K562 (cell line): Measurements from ENCODE around the gene NKD1. TPM values are rescaled to one million over a fixed set of nuclear protein-coding genes. Genes with fewer than 3 reads are reported as not detected.

Experiments
- ATAC-seq: fragments of 200-7000 bp; cut with Tn5 transposase; 3 replicates; pipeline ENCODE4 v1.9.1; 2020; ENCODE audit warnings: moderate library complexity
- BruUV-seq: library from RNA; stranded (reverse); fragments of 400-500 nt; replicated peaks from 2 replicates; lab custom pipeline; 2021; lab: Mats Ljungman, UMichigan
- CTCF ChIA-PET: fragments of 300-600 bp; formaldehyde crosslinking; extraction: SDS; loops from one replicate; lab custom pipeline; 2021; ENCODE audit warnings: low intra/inter-chr PET ratio; lab: Yijun Ruan, JAX
- POLR2A ChIA-PET: fragments of 300-600, 350-650 bp; sonication (Branson Sonifier 250); formaldehyde crosslinking; extraction: SDS; loops from one replicate; lab custom pipeline; 2021; ENCODE audit warnings: antibody characterized with exemption, inconsistent platforms; lab: Yijun Ruan, JAX
- DNase-seq, 4 experiments: peaks; one replicate each; pipeline versions ENCODE4 v3.0.0 to v3.0.0-alpha.2; 2011 to 2018; ENCODE audit warnings: low spot score in 3 of 4, mixed read lengths in 3 of 4; ENCODE audit errors: extremely low read depth in 1 of 4
- FAIRE-seq: peaks from 2 replicates; lab custom pipeline; 2011; peaks lifted over from hg19 to GRCh38; lab: Jason Lieb, UNC
- H2AFZ ChIP-seq: 2 replicates; pipeline ENCODE4 v1.6.0; 2011; ENCODE audit warnings: low read depth, low read length, control low read depth, inconsistent platforms
- H3K27ac ChIP-seq: fragments of 200-600 bp; 3 replicates; pipeline ENCODE4 v1.8.0; 2011; ENCODE audit warnings: low read depth, mild to moderate bottlenecking, control low read depth, inconsistent platforms, low read length, moderate library complexity, mixed read lengths; ENCODE audit errors: extremely low read depth
- H3K27me3 ChIP-seq, 2 experiments: fragments of 300-600 bp in 1 of 2; 2 replicates in 1 of 2; 3 replicates in 1 of 2; pipeline versions ENCODE4 v1.6.0 to v1.8.0; 2011; ENCODE audit warnings: inconsistent platforms in 2 of 2, low read length in 2 of 2, mild to moderate bottlenecking in 1 of 2, mixed read lengths in 1 of 2, moderate library complexity in 1 of 2; ENCODE audit not compliant: control insufficient read depth in 2 of 2, insufficient read depth in 2 of 2
- H3K36me3 ChIP-seq: fragments of 300-600 bp; 3 replicates; pipeline ENCODE4 v1.8.0; 2011; ENCODE audit warnings: mild to moderate bottlenecking, low read length, inconsistent platforms; ENCODE audit not compliant: control insufficient read depth, insufficient read depth
- H3K4me1 ChIP-seq, 2 experiments: fragments of 200-600 bp in 1 of 2; replicated peaks in 1 of 2; 2 replicates in 1 of 2; 3 replicates in 1 of 2; pipeline versions ENCODE4 v1.5.1 to v1.8.0; 2011; ENCODE audit warnings: inconsistent platforms in 2 of 2, low read length in 2 of 2, mild to moderate bottlenecking in 1 of 2, mixed read lengths in 1 of 2, moderate library complexity in 1 of 2; ENCODE audit not compliant: control insufficient read depth in 2 of 2, insufficient read depth in 2 of 2
- H3K4me2 ChIP-seq: 2 replicates; pipeline ENCODE4 v1.6.1; 2011; ENCODE audit warnings: low read length, control low read depth, inconsistent platforms, mixed read lengths; ENCODE audit not compliant: insufficient read depth
- H3K4me3 ChIP-seq: fragments of 200-600 bp; sonication (generic), shearing (Covaris generic); 2 replicates; pipeline ENCODE4 v1.5.1; 2016; ENCODE audit warnings: control low read depth, inconsistent platforms
- H3K79me2 ChIP-seq: fragments of 200-600 bp; 3 replicates; pipeline ENCODE4 v1.8.0; 2011; ENCODE audit warnings: low read length, inconsistent platforms; ENCODE audit not compliant: control insufficient read depth, insufficient read depth
- H3K9ac ChIP-seq, 2 experiments: 2 replicates each; pipeline versions ENCODE4 v1.6.0 to v1.6.1; 2011; ENCODE audit warnings: low read depth in 2 of 2, low read length in 2 of 2, control low read depth in 1 of 2, inconsistent platforms in 1 of 2, mild to moderate bottlenecking in 1 of 2, mixed read lengths in 1 of 2; ENCODE audit not compliant: insufficient read depth in 1 of 2
- H3K9me1 ChIP-seq: one replicate; pipeline ENCODE4 v1.6.0; 2011; ENCODE audit warnings: inconsistent platforms, mild to moderate bottlenecking, low read length, moderate library complexity; ENCODE audit not compliant: control insufficient read depth, insufficient read depth
- H3K9me3 ChIP-seq: replicated peaks from 2 replicates; pipeline ENCODE4 v1.5.1; 2011; ENCODE audit warnings: low read depth, low read length, inconsistent platforms; ENCODE audit not compliant: control insufficient read depth, insufficient read depth
- H4K20me1 ChIP-seq: replicated peaks from 2 replicates; pipeline ENCODE4 v1.6.1; 2011; ENCODE audit warnings: low read length, inconsistent platforms, mixed read lengths; ENCODE audit not compliant: control insufficient read depth, insufficient read depth
- CHAMP1 ChIP-seq: fragments of 450-650 bp; IDR thresholded peaks from 2 replicates; pipeline ENCODE4 v1.6.1; 2016; ENCODE audit warnings: mild to moderate bottlenecking
- CREB5 ChIP-seq: fragments of 250-450 bp; sonication (Bioruptor Pico); IDR thresholded peaks from 2 replicates; pipeline ENCODE4 v1.5.0; 2020; ENCODE audit warnings: mild to moderate bottlenecking
- DMBX1 ChIP-seq: fragments of 250-450 bp; sonication (Bioruptor Pico); IDR thresholded peaks from 2 replicates; pipeline ENCODE4 v1.8.0; 2022; ENCODE audit warnings: inconsistent platforms, mild to moderate bottlenecking, moderate library complexity, borderline replicate concordance
- GTF3C2 ChIP-seq: IDR thresholded peaks from 3 replicates; pipeline ENCODE4 v1.6.1; 2011; ENCODE audit warnings: borderline replicate concordance, mild to moderate bottlenecking, moderate library complexity; ENCODE audit not compliant: insufficient read length; ENCODE audit errors: extremely low read depth
- HCFC1 ChIP-seq: IDR thresholded peaks from 2 replicates; pipeline ENCODE4 v1.6.1; 2012; ENCODE audit warnings: low read depth, low read length, improper control_type of control experiment
- RFX1 ChIP-seq: fragments of 450-650 bp; IDR thresholded peaks from 2 replicates; pipeline ENCODE4 v1.6.1; 2016; ENCODE audit warnings: mild to moderate bottlenecking, moderate library complexity
- SRF ChIP-seq, 2 experiments: fragments of 250-450, 450-650 bp in 1 of 2; sonication (Bioruptor Pico) in 1 of 2; sonication (generic) in 1 of 2; formaldehyde crosslinking; IDR thresholded peaks; 2 replicates each; pipeline versions ENCODE4 v1.5.0 to v1.5.1; 2020 to 2022; ENCODE audit warnings: mild to moderate bottlenecking in 1 of 2, missing genetic modification reagents in 1 of 2
- STAG1 ChIP-seq: sonication (generic); formaldehyde crosslinking; IDR thresholded peaks from 2 replicates; pipeline ENCODE4 v1.5.0; 2020; ENCODE audit warnings: missing genetic modification reagents, borderline replicate concordance
- STAT6 ChIP-seq: sonication (generic); formaldehyde crosslinking; IDR thresholded peaks from 2 replicates; pipeline ENCODE4 v1.8.1; 2023; ENCODE audit warnings: mild to moderate bottlenecking, missing genetic modification reagents
- ZBTB7A ChIP-seq: IDR thresholded peaks from 2 replicates; pipeline ENCODE4 v1.6.1; 2011; ENCODE audit warnings: low read depth, mild to moderate bottlenecking, low read length, moderate library complexity, borderline replicate concordance; ENCODE audit not compliant: control insufficient read depth
- WGBS: fragments of 100-300 bp; shearing (Covaris generic); methylation state at CpG from one replicate; pipeline ENCODE4 v1.1.6; 2016; ENCODE audit warnings: low coverage, mixed read lengths; ENCODE audit not compliant: insufficient coverage; ENCODE audit errors: missing lambda C conversion rate; 5-methylcytosine and 5-hydroxymethylcytosine counted together
- in situ Hi-C: fragments of 300-500 bp; cut with MboI; formaldehyde crosslinking; loops from 4 replicates; pipeline ENCODE4 v1.15.0; 2018; ENCODE audit warnings: inconsistent platforms, mixed read lengths
- intact Hi-C: fragments of 100-400 bp; cut with micrococcal nuclease; formaldehyde crosslinking; loops from 2 replicates; pipeline ENCODE4 v1.14.2; 2022
- polyA plus RNA-seq, 8 experiments: library from polyadenylated mRNA; depleted of rRNA in 4 of 8; stranded (reverse) in 5 of 8; unstranded in 3 of 8; fragments of >200 nt; fragmentation: Nextera tagmentation in 2 of 8; fragmentation: Illumina TruSeq in 1 of 8; extraction: Ambion mirVana in 2 of 8; extraction: Trizol in 1 of 8; gene quantifications; 2 replicates each; pipeline versions ENCODE4 v1.2.1 to v1.2.3, GENCODE V29; 2011 to 2014; ENCODE audit warnings: inconsistent platforms in 1 of 8, missing spikeins in 1 of 8
- total RNA-seq, 7 experiments: library from RNA; depleted of rRNA in 6 of 7; stranded (reverse); fragments of >200 nt in 6 of 7; fragmentation: Illumina TruSeq in 2 of 7; extraction: Trizol in 2 of 7; gene quantifications; 2 replicates each; pipeline versions ENCODE4 v1.2.1 to v1.2.3, GENCODE V29; 2011 to 2021; ENCODE audit warnings: low replicate concordance in 1 of 7

The NKD1 gene
- total and polyA plus RNA-seq, 9 of the 15 experiments (the other 6 are each of a cell fraction or from before 2014, with no cell fraction given) = under 0.01 to 0.24 (median 0.04) TPM; not detected in 2

GRCh38 chr16:50547340-50548124, 664 bp upstream of the NKD1 start:
- DNase-seq (peak in 3 of 4 experiments; percentile 17 to 32 (median 29)), FAIRE-seq (no peak), ATAC-seq (peak; percentile 31; the same call in 2 of the 3 replicates)
- POLR2A ChIA-PET = no interaction called here
- BruUV-seq = no TSS peak
- no peaks in the 10 kb centered on the region for H3K36me3 ChIP-seq
- peaks cover 0 to 18% of the 10 kb centered on the region in 2 experiments; a peak in 2 of 5 replicates for H3K4me1 ChIP-seq
- no peaks in the 10 kb centered on the region for H3K79me2 ChIP-seq
- no peaks in the 10 kb centered on the region for H4K20me1 ChIP-seq
- CTCF ChIA-PET = interaction anchor here (0.6 to 0.7 kb wide), 2 partner anchors 260 to 481 kb away, joined by 3 read pairs; no protein-coding TSS in a partner anchor
- intact Hi-C loops (no loop called here), in situ Hi-C loops (no loop called here)
- H3K4me3 ChIP-seq = peak overlapping the region; percentile 32
- no peaks in the 10 kb centered on the region for H3K9me1 ChIP-seq
- WGBS = 27% methylated on average over 27 of the region's 50 CpGs
- peak overlapping the region; percentile 74 for H3K4me2 ChIP-seq
- peaks cover 15 to 25% of the 10 kb centered on the region in 2 experiments; a peak in 4 of 5 replicates for H3K27me3 ChIP-seq
- peak overlapping the region in 1 of 2 experiments; percentile 76; a peak in 1 of 4 replicates for H3K9ac ChIP-seq
- H3K9me3 ChIP-seq = no peaks in the 10 kb centered on the region
- peak overlapping the region; percentile 76 for H2AFZ ChIP-seq
- H3K27ac ChIP-seq = no peak overlapping the region
- TF ChIP-seq RFX1 = no peak
- TF ChIP-seq STAG1 (CRISPR knock-in tag) = no peak
- no peak for TF ChIP-seq HCFC1
- TF ChIP-seq DMBX1 = no peak
- no peak for TF ChIP-seq STAT6 (CRISPR knock-in tag)
- TF ChIP-seq SRF (CRISPR knock-in tag; IDR thresholded peaks at IDR 0.05) = no peak
- 0 out of 2 replicates have a peak, but pooled peaks have one; percentile 23 for TF ChIP-seq ZBTB7A
- TF ChIP-seq CREB5 (CRISPR knock-in tag) = no peak
- no peak for TF ChIP-seq CHAMP1
- TF ChIP-seq GTF3C2 = no peak
